Middle frontal gyrus (tissue), 1 donor: ENCODE measurements around the gene TMEM233.
A peak's percentile ranks its signal among the peaks of the same experiment; 100 is the strongest.

ENCODE experiments used
- DNase-seq: peaks from one replicate; pipeline ENCODE4 v3.0.0-alpha.2; 2015; ENCODE audit warnings: low spot score; ENCODE audit errors: extremely low spot score

Gene TMEM233

DNA sequence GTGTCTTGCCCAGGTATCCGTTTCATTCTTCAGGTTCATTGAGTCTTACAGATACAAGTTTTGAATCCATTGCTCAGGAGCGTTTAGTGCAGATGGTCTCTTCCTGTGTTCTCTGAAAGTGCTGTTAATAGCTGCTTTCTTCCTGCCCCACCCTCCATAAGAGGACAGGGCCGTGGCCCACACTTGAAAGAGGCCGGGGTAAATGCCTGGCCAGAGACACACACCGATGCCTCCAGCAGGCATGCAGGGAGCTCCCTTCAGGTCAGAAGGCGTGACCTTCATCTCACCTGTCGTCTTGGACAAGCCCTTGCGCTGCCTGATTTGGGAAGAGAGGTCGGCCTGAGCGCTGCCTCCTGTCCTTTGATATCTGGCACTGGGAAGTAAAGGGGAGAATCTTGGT lies 85.9 kb downstream of the TMEM233 start:
- no peak for DNase-seq

DNA sequence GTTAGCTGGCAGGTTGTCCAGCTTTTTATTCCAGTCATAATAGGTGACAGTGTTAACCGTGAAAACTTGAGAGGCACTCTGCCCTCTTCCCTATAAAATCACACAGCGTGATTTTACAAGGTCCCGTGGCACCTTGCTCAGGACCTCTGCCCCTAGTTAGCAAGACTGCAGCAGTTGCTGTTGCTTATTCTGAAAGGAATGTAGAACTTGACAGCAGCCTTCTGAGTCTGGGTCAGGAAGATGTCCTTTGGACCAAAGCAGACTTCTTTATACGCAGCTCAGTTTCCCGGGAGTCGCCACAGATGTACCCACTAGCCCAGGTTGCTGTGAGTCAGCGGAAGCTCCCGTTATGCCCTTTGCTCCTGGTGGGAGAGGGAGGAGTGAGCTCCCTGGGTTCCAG lies 87.5 kb downstream of the TMEM233 start:
- DNase-seq: no peak

DNA sequence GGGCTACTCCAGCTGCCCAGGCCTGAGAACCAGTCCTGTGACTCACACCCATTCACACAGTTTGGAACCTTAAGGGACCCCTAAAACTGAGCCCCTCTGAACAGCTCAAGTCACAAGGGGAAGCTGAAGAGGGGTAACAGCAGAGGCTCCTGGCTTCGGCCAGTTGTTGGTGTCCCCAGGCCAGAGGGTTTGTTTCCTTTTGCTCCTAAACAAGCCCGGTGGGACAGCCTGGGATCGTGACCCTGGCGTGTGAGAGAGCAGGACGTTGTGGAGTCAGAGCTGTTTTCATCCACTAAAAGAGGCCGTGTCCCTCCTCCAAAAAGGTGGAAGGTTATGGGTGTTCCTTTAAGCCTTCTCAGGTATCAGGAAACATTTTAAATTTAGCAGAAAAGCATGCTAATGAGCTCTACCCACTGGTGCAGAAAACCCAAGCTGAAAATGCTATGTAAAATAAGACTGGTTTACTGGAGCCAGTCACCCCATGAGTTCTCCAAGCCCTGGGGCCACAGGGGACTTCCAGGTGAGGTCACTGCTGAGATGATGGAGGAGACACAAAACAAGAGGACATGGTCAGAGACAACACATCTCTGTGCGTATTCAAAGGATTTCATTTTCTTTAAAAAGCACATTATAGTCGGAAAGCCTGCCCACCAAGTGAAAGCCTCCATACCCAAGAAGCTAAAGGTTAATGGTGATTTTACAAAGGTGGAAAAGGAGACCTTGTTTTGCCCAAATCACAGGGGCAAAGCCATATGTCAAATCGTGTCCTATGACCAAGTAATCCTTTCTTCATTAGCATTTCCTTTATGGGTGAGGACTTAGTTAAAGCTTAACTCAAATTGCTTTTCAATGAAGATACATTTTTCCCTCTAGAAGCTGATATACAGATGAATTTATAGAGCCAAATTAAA lies 88.4 kb downstream of the TMEM233 start:
- no peak for DNase-seq

DNA sequence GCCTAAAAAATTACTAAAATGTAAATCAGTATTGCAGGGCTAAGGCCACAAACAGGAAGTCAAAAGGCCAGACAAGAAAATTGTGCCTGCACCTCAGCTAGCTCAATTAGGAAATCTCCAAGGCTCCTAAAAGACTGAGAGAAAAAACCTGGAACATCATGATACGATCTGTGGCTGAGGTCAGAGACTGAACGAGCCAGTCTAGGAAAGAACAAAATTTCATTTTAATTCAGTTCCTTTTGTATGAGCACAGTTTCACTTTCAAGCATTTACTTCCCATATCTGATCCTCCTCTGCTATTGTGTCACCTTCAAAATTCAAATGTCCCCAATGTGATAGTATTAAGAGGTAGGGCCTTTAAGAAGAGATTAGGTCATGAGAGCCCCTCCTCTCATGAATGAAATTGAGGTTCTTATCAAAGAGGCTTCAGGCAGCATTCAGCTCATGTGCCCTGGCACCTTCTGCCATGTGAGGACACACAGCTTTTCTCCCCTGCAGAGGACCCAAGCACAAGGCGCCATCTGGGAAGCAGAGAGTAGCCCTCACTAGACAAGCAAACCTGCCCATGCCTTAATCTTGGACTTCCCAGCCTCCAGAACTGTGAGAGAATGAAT lies 89.2 kb downstream of the TMEM233 start:
- DNase-seq: no peak

DNA sequence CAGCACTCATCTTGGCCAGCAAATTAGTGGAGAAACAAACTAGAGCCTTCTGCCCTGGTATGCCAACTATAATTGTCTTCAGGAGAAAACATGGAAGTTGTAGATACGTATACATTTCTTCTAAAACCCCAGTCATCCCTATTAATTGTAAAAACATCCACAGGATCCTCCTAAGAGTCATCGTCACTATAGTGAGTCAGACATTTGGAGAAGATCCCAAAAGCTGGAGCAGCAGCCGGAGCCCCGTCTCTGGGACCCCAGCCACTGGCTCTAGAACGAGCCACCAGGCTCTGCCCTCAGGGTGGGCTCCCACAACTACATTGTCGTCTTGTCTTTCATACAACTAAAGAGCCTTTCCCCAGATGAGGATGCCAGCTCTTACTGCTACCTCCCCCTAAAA lies 89.8 kb downstream of the TMEM233 start:
- DNase-seq: no peak

DNA sequence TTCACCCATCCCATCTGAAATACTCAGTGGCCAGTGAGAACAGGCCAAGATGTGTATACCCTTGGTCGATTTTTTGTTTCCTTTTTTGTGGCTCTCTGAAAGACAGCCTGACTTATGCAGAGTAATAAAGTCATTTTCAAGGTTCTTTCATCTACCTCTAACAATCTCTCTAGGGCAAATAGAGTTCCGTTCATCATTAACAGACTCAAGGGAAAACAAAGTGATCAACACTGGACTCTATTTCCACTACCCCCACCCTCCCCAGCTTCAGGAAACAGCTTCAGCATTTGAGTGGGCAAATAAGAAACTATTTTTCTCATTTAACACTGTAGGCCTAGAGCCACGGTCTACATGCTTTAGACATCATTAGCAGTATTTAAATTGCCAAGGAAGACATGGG lies 90.2 kb downstream of the TMEM233 start:
- no peak for DNase-seq

DNA sequence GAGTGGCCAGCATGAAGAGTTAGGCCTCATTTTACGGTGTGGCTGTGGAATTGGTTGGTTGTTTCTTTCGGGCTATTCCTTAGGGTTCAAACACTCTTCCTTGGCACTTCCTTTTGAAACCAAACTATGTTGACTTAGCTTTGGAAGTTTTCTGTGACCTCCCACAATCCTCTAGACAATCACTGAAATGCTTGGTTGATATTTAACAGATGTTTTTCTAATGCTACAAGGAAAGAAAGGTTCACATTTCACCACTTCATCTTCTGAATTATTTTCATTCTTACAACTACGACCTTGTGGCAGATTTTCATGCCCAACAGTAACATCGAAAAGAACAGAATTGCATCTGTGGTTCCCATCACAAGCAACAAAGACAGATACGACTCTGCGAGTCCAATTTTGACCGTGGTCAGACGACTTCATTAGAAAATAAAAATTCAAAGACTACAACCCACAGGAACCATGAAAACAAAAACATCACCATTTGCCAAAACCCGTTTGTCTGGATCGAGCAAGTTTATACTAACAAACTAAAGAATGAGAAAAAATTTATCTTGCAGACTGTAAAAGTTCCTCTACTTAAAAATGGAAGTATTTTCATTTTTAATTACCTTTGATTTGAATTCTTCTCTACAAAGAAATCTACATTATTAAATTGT lies 91.3 kb downstream of the TMEM233 start:
- no peak for DNase-seq

DNA sequence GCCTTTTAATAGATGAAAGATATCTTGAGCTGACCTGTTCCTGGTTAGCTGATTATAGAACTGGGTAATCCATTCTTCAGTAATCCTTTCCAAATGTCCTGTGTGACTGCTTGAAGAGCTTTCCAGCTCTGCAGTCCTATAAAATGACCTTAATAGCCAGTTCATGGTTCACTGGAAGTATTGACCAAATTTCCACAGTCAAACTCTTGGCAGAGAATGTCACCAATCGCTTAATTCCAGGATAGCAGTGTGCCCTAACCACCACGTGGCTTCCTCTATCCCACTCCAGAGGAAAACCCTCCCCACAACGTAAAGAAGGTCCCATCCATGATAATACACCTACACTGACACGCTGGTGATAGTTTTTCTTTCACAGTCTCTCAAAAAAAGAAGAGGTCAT lies 91.8 kb downstream of the TMEM233 start:
- DNase-seq: no peak

DNA sequence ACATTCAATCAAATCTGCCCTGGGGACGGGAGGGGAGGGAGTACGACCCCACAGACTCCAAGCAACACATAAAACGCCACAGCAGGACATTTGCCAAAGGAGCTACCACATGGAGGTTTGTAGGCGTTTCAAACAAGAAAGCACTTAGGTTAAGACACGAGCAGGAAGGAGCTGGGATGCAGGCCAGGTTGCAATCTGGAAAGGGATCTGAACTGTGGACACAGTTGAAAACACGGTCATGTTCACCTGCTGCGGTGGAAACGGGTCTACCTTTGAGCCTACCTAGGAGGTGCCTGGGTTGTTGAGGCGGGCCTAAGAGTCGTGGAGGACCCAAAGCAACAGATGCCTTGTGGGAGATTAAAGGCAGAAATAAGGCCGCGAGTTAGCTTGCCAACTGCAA lies 92.8 kb downstream of the TMEM233 start:
- no peak for DNase-seq

DNA sequence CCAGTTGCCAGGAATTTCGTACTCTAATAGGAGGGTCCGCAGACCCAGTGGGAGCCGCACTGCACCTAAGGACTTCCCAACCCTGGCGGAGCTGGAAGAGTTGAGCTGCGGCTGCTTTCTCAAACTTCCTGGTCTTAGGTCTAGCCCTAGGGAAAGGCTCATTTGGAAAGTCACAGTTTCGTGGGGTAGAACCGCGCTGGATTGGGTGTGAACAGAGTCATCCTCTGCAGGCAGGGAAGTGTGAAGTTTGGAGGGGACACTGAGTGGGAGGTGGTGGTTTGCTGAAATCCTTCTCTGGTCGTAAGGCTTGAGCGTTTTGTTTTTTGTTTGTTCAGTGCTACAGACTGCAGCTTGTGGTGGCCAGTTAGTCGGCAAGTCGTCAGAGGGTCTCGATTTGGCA lies 93.2 kb downstream of the TMEM233 start:
- DNase-seq: peak; percentile 40

DNA sequence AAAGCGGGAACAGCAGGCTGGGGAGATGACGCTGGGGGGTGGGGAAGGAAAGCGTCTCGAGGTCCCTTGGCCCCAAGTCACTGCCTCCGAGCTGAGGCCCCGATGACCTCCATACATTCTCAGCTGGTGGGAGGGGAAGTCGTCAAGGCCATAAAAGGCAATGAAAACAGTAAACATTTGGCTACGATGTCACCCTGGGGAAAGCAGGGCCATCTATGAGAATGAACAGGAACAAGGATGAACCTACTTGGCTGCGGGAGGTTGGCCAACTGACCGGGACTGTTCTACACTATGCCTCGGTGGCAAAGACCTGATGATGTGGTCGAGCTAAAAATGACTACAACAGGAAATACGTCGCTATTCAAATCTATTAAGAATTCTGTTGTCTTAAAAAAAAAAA lies 93.8 kb downstream of the TMEM233 start:
- no peak for DNase-seq

DNA sequence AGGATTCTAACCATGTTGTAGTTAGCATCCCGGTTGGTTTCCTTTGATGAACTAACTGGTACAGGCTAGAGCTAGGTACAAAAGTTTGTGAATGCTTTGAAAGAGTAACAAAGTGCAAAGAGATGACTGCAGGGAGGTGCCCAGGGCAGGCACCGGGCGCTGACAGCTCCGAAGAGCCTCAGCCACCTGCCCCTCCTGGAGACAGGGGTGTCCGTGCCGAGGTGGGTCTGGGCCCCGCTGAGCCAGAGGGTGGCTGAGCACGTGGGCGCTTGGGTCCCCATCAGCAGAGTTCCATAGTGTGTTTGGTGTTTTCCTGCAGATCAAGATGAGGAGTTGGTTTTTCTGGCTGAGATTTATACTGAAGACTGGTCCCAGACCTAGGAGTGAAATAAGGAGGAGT lies 94.3 kb downstream of the TMEM233 start:
- no peak for DNase-seq

DNA sequence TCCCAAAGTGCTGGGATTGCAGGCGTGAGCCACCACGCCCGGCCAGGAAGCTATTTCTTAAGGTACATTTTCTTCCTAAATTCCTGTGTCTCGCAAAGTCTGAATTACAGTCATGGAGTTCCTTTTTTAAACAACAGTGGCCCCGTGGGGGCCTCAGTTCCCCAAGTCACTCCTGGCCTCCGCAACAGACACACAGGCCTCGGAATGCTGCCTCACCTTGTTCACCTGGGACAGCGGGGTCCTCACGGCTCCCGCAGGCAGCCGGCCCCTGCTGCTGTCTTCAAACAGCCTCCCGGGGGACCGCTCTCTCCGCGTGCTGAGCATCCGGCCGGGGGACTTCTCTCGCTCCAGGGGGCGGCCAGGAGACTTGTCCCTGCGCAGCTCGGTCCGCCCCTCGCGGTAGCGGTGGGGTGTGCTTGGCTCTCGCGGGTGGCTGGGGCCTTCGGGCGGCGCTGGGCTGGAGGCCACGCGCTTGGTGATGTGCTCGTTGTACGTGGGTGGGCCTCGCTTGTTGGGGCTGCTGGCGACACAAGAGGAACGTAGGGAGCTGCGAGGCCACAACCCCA lies 96.4 kb downstream of the TMEM233 start:
- DNase-seq: no peak

DNA sequence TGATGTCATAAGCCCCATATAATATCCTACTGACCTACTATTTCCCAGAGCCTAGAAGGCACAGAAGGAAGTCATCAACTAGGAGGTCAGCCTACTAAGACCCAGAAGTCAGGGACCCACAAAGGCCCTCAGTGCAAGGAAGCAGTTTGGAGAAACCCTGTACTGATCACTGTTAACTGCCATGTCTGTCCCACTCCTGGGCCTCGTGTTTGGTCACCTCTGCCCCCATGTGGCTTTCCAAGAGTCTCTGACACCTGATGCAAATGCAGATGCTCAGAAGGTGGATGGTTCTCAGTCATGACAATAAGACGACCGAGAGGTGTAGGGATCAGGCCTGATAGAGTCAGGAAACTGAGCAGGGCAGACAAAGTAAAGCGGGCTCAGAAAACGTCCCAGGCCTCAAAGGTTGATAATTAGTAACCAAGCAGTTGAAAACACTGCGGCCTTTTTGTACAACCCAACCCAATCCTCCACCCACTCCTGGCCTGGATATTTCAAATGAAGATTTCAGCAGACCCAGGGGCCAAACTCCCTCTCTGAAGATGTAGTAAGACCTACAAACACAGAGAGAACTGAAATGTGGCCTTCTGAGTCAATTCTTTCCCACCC lies 97.7 kb downstream of the TMEM233 start:
- DNase-seq: no peak

DNA sequence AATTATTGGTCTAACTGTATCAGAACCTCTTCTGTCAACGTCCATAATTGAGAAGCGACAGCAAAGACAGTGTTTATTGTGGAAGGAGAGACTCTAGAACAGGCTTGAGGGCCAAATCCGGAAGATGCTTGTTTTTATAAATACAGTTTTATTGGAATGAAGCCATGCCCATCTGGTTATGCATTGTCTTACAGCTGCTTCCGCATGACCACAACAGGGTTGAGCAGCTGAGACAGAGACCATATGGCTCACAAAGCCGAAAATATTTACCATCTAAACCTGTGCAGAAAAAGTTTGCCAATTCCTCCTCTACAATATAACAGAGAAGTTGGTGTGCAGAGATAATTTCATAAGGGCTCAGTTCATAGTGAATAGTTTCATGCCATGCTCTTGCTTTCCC lies 98.8 kb downstream of the TMEM233 start:
- DNase-seq: no peak
